KG1 (cell line): ENCODE results near the gene PLXNC1.

ENCODE experiments used
- DNase-seq: peaks from one replicate; lab custom pipeline; 2025; lab: John Stamatoyannopoulos, UW

The PLXNC1 gene

GRCh38 chr12:94340573-94340972 lies 192.2 kb downstream of the PLXNC1 start:
- DNase-seq = no peak

- no peak for DNase-seq
These were observed 204.8 kb downstream of the PLXNC1 start for GRCh38 chr12:94353130-94353529.
